ENCODE data around the gene LOXHD1.

LOXHD1 gene

DNA sequence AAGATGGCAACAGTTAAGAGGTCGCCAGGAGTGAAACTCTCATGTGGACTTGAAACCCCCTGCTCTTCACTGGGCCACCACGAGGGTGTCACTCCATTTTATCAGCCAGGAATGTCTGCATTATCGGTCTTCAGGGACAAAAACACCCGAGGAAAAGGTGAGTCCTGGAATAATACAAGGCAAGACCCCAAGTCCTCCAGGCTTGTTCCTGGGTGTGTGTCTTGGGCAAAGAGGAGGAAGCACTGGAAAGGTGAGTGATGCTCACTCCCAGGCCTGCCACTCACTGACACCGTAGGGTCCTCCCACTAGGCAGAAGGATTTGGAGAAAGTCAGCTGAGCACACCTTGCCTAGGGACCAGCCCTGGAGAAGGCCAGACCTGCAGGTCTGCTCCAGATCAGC, 86.9 kb downstream of the LOXHD1 start:
- DNase-seq (ENCODE audit: low read depth) = no peak
- TF ChIP-seq, protein P1, sequence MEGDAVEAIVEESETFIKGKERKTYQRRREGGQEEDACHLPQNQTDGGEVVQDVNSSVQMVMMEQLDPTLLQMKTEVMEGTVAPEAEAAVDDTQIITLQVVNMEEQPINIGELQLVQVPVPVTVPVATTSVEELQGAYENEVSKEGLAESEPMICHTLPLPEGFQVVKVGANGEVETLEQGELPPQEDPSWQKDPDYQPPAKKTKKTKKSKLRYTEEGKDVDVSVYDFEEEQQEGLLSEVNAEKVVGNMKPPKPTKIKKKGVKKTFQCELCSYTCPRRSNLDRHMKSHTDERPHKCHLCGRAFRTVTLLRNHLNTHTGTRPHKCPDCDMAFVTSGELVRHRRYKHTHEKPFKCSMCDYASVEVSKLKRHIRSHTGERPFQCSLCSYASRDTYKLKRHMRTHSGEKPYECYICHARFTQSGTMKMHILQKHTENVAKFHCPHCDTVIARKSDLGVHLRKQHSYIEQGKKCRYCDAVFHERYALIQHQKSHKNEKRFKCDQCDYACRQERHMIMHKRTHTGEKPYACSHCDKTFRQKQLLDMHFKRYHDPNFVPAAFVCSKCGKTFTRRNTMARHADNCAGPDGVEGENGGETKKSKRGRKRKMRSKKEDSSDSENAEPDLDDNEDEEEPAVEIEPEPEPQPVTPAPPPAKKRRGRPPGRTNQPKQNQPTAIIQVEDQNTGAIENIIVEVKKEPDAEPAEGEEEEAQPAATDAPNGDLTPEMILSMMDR (IDR thresholded peaks at IDR 0.05; ENCODE audit: control insufficient read depth, insufficient read depth, low read depth, low read length, missing control alignments) = no peak

DNA sequence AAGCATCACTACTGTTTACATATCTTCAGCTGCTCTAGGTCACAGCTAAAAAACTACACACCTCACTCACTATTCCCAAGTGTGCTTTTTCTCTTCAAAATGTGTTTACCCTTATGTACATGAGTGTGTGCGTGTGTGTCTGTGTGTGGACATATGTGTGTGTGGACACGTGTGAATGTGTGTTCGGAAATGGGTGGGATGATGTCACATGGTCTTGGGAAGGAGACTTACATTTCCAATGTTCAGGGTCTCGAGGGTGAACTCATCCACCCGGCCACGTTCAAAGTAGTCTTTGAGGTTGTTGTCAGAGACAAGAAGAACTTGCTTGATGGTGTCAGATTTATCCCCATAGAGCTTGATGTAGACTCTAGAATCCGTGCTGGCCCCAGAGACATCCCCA, 87.8 kb downstream of the LOXHD1 start:
- no peak overlapping the region for H3K4me3 ChIP-seq (ENCODE audit: control insufficient read depth, low read depth, low read length)
- no peak for DNase-seq (ENCODE audit: low read depth)
- TF ChIP-seq, protein P1 (IDR thresholded peaks at IDR 0.05; ENCODE audit: control insufficient read depth, insufficient read depth, low read depth, low read length, missing control alignments) = no peak

More for the DNA sequence above, 86.9 kb downstream of the LOXHD1 start:
- H3K4me3 ChIP-seq (ENCODE audit: control insufficient read depth, low read depth, low read length) = no peak overlapping the region

DNA sequence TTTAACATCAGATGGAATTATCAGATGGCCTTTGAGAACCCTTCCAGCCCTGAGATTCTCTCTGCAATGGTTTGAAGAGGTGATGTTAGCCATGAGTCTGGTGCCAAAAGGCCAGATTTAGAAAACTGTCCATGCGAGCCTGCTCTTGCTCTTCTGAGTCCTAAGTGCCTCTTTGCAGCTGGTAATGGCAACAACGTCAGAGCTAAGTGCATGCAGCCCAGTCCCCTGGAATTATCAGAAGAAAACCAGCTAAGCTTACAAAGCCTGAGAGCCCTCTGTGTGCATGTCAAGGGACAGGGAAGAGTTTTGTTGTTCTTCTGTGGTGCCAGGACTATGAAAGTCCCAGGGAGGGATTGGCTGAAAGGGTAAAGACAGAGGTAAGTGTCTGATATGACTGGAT, 89.8 kb downstream of the LOXHD1 start:
- DNase-seq (ENCODE audit: low read depth) = no peak
- TF ChIP-seq, protein P1 (IDR thresholded peaks at IDR 0.05; ENCODE audit: control insufficient read depth, insufficient read depth, low read depth, low read length, missing control alignments) = no peak
- H3K4me3 ChIP-seq (ENCODE audit: control insufficient read depth, low read depth, low read length) = no peak overlapping the region

DNA sequence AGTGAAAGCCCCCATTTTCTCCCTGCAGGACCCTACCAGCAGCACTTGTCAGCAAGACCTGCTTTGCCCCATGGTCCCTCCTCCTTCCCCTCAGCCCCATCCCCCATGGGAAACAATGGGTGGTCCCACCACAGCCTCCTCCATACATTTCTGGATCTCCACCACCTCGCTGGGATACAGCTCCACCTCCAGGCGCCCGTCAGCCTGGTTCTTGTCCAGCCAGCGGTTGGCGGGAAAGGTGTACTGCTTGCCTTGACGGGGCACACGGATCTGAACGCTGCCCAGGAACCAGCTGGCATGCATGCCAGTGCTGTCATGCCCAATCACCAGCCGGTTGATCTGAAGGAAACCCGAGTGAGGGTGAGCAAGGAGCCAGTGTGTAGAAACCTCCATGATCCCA, 90.9 kb downstream of the LOXHD1 start:
- TF ChIP-seq, protein P1 (IDR thresholded peaks at IDR 0.05; ENCODE audit: control insufficient read depth, insufficient read depth, low read depth, low read length, missing control alignments) = no peak

DNA sequence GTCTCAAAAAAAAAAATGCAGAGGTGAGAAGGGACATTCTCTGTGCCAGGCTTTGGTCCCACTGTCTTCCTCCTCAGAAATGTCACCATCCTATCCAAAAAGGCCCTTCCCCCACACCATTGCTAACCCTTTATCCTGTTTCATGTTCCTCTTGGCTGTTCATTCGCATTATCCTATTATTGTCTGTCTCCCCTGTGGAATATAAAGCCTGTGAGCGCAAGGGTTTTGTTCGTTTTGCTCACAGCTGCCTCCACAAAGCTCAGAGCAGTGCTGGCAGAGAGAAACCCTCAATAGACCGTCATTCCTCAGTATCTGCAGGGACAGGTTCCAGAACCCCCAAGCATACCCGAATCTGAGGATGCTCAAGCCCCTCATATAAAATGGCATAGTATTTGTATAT, 91.8 kb downstream of the LOXHD1 start:
- TF ChIP-seq, protein P1 (IDR thresholded peaks at IDR 0.05; ENCODE audit: control insufficient read depth, insufficient read depth, low read depth, low read length, missing control alignments) = no peak
- H3K4me3 ChIP-seq (ENCODE audit: control insufficient read depth, low read depth, low read length) = no peak overlapping the region
- no peak for DNase-seq (ENCODE audit: low read depth)

More for the DNA sequence above, 90.9 kb downstream of the LOXHD1 start:
- no peak for DNase-seq (ENCODE audit: low read depth)
- H3K4me3 ChIP-seq (ENCODE audit: control insufficient read depth, low read depth, low read length) = no peak overlapping the region

DNA sequence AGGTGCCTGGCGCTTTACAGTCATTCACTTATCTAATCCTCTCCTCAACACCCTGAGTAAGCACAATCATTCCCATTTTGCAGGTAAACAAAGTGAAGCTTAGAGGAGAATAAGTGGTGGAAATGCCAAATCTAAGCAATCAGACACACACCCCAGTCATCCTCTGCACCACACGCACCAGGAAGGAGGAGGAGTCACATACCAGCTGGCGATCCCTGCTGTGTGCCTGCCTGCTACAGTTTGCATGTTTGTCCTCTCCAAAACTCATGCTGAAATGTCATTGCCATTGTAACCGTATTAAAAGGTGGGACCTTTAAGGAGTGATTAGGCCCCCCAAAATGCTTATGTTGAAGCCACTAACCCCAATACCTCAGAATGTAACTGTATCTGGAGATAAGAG, 93.7 kb downstream of the LOXHD1 start:
- H3K4me3 ChIP-seq (ENCODE audit: control insufficient read depth, low read depth, low read length) = no peak overlapping the region
- DNase-seq (ENCODE audit: low read depth) = no peak
- TF ChIP-seq, protein P1 (IDR thresholded peaks at IDR 0.05; ENCODE audit: control insufficient read depth, insufficient read depth, low read depth, low read length, missing control alignments) = no peak

DNA sequence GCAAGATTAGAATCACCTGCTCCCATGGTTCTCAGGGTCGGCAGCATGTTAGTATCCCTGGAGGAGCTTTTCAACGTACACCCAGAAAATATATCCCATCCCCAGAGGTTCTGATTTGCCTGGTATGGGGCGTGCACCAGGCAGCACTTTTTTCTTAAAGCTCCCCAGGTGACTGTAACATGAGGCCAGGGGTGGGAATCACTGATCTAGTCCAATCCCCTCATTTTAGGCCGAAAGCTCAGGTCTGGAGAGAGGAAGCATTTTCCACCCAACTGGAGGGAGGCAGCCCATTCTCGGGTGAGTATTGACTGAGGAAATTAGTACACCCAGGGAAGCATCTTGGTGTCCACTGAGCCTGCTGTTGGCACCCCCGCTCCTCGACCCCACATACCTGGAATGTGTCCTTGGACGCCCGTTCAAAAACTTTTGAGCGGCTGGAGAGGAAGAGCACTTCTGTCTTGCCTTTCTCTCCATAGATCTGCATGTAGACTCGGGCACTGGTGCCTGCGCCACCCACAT, 94.3 kb downstream of the LOXHD1 start:
- DNase-seq (ENCODE audit: low read depth) = no peak
- H3K4me3 ChIP-seq (ENCODE audit: control insufficient read depth, low read depth, low read length) = no peak overlapping the region
- TF ChIP-seq, protein P1 (IDR thresholded peaks at IDR 0.05; ENCODE audit: control insufficient read depth, insufficient read depth, low read depth, low read length, missing control alignments) = no peak
